ENCODE results near the gene CDH2.

DNA sequence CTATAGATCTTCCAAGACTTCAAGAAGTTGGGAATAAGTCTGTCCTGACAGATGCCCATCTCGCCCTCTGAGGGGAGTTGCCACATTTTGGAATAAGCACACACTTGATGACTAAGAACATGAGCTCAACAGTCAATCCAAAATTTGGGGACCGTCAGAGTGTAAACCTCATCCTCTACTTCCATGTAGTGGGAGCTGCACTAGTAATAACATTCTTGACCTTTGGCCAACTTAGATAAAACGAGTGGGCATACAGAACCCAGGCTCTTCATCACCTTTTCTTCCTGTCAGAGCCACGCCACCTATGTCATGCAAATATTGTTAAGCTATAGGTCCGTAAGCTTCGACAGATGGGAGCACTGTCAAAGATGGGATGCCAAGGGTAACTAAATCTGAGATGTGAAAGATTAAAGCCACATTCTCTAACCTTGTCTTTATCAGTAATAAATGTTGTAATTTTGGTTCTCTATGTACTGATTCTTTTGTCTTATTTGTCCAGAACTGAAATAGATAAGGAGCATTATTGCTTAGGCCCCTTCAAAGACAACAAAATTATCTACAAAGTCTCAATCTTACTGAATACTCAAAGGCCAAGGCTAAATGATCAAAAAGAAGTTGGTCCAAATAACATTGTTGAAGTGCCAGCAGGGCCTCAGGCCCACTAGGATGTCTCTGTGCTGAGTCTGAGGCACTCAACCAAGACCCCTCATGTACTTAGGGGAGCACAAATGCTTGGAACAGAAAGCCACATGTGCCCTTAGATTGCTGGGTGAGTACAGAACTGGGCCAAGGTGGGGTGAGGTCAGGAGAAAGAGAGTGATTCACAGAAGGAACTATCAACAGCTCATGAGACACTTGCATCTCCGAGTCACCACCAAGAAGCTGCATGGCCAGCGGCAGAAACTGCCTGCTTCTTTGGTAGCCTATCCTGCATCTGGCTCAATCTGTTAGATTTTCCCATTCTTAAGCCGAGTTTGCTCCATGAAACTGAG, 15.0 kb downstream of the CDH2 start:
- TF ChIP-seq POLR2AphosphoS5 (IDR thresholded peaks at IDR 0.05; ENCODE audit: borderline replicate concordance, low read depth, low read length) (no peak), EZH2 (IDR thresholded peaks at IDR 0.05) (no peak), FOXP2 (optimal IDR thresholded peaks at IDR 0.05; ENCODE audit: control extremely low read depth, extremely low read length, insufficient read depth) (no peak)

All from SK-N-MC (cell line).